Fibroblast of gingiva (primary cell): ENCODE results near the gene FRY.
"Not testable (repeated sequence)": the region's sequence is repeated elsewhere in the genome, so short reads cannot be mapped to it uniquely, and the experiment has no call there.

Experiments used
- DNase-seq: peaks from one replicate; pipeline ENCODE4 v3.0.0-alpha.2; 2011; ENCODE audit warnings: low read depth

FRY gene

DNA sequence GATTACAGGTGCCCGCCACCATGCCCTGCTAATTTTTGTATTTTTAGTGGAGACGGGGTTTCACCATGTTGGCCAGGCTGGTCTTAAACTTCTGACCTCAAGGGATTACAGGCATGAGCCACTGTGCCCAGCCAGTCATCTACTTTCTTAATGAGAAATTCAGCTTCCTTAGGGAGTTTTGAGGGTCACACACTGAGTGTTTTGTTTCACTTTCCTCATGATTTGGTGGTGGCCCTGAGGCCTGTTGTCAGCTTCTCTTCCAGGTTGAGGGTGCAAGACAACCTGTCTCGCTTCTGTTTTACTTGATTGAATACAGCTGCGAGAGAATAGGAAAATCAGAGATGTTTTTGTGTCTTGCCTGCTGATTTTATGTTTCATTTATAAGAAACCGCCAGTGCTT, 9.9 kb downstream of the FRY start:
- no peak for DNase-seq

DNA sequence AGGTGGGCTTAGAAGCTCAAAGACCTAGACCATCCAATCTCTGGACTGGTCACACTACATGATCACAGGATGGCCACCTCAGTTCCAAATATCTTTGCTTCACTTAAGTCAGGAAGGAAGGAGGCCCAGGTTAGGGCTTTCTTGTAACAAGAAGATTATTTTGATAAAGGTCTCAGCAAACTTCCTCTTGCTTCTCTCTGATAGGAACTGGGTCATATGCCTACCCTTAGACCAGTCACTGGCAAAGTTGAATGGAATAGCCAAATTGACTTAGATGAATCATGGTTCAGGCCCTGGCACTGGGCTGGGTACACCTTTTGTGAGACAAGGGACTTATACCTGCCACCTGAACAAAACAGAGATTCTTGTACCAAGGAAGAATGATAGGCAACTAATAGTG, 11.0 kb downstream of the FRY start:
- no peak for DNase-seq

DNA sequence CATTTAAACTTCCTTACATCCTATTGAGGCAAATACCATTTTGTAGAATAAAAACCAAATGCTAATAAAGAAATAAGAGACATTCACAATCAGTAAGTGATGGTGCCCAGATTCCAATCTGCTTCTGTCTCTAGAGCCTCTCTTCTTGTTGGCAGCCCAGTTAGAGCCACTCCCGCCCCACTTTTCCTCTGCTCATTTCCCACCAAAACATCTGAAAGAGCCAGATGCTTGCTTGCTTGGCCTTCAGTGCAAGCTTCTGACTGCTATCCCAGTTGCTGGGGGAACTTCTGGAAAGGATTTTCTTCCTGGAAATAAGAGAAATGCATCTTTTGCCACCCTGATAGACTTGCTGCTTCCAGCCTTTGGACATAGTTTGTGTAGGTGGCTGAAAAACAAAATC, 12.9 kb downstream of the FRY start:
- no peak for DNase-seq

DNA sequence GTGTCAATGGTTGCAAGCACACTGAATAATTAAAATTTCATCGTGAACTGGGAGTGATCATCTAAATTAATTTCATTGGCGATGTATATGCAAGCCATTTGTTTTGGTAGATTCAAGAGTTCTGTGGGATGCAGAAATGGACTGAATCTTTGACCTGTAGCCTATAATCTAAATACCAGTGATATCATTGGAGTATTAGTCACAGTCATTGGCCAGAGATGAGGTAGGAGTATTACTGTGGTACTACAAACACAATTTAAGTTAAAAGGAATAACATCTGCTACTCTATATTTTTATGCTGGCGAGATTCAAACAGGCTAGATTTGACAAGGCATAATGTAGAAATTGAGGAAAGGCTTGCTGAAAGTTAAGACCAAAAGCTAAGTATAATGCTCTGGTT, 14.0 kb downstream of the FRY start:
- no peak for DNase-seq

DNA sequence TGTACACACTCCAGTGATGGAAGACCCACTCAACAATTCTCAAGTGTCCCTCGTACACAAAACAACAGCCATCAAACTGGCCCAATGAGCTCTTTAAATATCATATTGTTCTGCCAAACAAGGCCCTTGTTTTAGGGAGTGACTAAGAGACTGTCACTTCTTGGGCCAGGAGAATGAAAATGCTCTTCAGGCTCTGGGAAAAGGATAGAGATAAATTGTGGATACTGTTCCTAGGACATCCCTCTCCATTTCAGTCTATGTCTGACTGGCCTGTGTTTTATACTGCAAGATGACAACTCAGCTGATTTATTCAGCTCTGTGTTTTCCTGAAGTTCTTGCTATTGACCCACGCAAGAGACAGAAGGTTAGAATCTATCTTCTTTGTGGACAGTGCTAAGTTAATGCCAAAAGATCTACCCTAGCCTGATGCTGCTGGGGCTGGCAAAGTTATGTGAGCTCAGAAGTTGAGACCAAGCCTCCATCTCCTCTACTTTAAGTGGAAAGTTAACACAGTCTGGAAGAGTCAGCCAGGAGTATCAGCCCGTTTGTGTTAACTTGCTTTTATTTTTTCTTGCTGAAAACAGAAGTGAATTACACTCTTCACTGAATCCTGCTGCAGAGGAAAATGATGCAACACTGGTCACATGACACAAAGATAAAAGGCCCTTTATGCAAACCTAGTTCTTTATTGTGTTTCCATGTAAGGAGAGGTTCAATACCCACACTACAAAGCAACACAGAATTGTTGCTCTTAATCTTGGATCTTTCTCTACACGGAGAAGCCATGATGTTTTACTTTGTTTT, 14.6 kb downstream of the FRY start:
- no peak for DNase-seq

DNA sequence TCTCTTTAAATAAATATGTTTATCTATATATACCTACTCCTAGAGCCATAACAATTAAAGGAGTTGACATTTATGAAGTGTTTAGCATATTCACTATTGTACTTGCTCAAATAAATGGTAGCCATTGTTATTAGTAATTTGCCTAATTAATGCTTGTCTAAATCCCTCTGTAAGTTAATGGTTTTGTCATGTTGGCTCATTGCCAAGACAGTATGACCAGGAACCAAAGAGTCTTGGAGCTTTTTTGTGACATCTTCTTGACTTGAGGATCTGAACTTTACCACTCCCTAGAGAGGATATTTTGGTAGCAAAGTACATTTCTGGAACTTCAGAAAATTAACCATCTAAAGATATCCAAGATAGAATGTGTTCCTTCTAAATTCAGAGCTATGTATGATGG, 15.5 kb downstream of the FRY start:
- no peak for DNase-seq

DNA sequence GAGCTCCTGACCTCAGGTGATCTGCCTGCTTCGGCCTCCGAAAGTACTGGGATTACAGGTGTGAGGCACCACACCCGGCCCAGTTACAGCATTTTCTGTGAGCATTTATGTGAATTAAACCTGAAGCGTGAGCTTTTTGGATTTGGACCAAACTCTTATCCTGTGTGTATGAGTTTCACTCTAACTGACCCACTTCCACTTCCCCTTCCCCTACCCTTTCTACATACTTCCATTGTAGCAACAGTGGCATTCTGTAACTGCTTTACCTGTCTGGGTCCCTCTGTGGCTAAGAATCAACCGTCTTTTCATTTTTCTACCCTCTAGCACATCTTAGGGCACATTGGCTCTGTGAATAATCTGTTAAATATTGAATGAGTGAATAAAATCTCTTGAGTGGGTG, 16.2 kb downstream of the FRY start:
- DNase-seq, result no peak

DNA sequence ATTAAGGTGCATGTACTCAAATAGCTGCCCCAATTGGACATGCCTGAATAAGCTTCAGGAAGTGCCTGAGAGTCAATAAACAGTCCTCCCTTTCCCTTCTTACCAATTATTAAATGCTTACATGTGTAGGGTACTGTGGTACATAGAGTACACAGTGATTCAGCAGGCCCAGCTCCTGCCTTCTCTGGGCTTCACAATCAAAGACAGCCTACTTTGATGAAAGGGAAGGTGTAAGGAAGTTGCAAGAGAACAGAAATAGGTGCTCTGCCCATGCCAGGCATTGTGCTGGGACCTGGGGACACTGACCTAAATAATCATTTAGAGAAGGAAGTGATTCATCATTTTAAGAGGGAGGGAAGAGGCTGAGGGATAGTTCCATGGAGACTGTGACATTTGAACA, 17.2 kb downstream of the FRY start:
- DNase-seq, result no peak

DNA sequence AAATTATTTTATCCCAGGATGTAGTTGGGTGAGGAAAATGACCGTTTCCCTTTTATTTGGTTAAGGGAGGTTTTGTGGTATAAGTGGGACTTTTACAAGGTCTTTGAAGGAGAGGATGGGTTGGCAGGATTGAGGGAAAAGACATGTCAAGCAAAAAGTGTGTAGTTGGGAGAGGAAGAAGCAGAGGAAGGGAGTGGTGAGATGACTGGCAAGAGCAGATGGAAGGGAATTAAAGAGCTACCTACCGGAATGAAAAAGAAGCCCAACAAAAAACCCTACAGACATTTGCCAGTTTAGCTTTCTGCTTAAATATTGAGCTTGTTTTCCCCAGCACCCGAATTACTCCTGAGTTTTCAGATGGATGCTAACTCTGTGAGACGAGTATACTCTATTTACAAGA, 19.6 kb downstream of the FRY start:
- DNase-seq, result no peak

DNA sequence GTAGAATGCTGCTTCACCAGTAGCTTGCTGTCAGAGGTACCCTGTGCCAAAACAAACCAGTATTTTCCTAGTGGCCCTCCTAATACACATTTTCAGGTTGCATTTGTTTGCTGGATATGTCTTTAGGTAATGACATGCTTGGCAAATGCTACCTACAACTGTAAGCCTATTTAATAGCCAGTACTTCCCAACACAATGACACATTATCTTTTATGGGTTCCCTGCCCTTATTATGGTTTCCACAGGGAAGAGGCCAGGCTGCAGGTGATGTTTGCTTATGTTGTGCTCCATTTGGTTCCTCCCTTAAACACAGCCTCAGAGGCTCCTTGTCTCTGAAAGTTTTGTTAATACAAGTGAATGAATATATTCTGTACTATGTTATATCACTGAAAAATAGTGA, 24.7 kb downstream of the FRY start:
- DNase-seq, result no peak

DNA sequence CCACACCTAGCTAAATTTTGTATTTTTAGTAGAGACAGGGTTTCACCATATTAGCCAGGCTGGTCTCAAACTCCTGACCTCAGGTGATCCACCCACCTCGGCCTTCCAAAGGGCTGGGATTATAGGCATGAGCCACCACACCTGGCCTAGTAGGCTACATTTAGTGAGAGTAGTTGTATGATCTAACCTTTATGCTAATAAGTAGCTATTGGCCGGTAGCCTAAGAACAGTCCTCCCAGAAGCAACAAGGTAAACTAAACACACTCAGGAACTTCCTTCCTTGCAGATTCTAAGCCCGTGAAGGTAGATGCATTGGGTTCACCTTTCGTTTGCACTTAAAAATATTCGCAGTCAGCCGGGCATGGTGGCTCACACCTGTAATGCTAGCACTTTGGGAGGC, 25.8 kb downstream of the FRY start:
- not testable (repeated sequence) for DNase-seq

DNA sequence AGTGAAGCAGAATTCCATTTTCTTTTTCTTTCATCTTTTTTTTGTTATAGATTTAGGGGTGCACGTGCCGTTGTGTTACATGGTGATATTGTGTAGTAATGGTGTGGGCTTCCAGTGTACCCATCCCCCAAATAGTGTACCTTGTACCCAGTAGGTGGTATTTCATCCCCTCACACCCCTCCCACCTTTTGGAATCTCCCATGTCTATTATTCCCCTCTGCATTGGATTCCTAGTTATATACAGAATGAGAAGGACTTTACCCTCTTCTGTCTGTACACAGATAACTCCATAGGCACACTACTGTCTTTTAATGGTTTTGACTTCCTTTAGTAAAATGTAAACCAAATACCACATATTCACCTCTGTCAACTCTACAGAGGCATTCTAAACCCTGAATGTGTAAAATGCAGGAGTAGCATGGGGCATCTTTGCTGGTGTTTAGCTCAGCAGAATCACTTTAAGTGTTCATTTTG, 28.0 kb downstream of the FRY start:
- no peak for DNase-seq

DNA sequence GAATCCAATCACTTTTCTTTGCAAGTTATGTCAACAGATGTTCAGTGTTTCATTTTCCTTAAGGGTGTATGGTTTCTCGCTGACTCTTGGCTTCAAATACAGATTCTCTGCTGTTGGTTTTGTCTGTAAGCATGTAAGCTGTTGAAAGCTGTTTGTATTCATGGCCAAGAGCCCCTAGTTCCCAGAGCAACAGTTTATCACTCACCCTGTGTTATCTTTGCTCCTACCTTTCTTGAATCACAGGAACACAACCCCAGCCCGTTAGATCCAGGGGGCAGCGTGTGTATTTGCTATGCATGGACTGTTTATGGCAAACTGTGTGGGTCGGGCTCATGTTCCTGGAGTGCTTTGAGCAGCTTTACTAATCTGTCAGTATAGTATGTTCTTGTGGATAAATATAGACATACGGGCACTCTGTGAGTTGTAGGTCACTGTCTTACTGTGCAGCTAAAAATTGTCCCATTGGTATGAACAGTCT, 28.9 kb downstream of the FRY start:
- DNase-seq, result no peak

DNA sequence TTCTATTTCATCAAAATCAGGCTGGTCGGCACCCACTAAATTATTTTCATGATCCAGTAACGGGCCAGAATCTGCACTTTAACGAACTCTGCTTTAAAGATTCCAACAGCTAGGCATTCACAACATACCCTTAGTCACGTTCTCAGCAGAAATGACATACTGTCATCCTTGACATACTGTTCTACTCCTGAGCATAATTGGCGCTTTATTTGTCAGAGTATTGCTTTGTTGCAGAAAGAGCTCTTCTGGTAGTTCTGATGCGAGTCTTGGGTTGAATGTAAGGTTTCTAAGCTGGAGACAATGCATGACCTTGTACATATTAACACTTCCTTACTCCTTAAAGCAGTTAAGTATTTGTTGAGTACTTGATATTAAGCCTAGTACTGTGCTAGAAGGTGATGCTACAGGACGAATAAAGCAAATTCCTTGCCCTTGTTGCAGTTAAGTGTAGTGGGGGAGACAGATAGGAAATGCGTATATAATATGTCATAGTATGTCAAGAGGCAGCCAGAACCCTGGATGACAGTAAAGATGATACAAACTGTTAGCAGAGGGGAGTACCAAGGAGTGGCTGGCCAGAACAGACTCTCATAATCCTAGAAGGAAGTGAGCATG, 32.2 kb downstream of the FRY start:
- DNase-seq, result no peak

DNA sequence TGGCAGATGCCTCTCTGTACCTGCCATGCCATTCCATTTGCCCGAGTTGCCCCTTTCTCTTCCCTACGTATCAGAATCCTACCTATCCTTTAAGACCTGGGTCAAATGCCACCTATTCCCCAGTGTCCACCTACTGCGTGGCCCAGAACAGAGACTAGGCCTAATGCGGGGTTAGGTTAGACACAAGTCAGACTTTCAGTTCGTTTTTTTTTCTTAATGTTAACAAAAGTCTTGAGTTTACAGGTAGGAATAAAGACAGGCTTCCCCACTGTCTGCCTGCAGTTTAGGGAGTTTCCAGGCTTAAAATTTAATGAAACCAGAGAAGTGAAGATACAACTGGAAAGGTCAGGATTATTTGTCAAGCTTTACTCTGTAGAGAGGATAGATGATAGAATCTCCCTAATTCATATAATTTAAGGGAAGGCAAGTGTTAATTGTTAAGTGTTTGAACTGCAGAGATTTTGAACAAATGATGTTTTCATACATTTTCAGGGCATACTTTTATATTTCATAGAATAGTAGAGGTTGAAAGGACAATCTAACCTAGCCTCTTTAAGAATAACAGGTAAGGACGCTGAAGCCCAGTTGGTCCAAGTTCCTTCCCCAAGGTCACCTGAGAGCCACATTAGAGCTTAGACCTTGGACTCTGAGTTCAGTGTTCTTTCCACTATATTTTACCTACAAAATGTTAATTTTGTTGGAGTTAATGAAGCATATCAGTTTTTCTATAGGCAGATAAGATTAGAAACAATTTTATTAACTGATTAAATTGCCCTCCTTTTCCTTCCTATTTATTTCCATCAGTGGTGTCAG, 35.8 kb downstream of the FRY start:
- no peak for DNase-seq

DNA sequence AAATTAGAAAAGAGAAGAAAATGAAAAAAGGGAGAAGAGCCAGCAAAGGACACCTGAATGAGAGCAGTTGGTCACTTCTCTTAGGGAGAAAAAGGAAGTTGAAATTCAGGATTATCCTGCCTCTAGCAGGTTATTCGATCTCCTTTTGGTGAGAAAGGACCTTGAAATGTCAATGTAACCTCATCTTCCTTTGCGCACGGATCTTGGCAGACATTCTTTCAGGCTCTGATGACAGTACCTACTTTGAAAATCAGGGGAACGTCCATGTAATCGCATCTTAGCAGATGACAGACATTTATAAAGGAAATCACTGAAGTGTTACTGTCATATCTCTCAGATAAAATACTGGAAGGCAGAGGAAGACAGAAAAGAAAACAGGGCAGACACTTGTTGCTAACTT, 36.7 kb downstream of the FRY start:
- no peak for DNase-seq

DNA sequence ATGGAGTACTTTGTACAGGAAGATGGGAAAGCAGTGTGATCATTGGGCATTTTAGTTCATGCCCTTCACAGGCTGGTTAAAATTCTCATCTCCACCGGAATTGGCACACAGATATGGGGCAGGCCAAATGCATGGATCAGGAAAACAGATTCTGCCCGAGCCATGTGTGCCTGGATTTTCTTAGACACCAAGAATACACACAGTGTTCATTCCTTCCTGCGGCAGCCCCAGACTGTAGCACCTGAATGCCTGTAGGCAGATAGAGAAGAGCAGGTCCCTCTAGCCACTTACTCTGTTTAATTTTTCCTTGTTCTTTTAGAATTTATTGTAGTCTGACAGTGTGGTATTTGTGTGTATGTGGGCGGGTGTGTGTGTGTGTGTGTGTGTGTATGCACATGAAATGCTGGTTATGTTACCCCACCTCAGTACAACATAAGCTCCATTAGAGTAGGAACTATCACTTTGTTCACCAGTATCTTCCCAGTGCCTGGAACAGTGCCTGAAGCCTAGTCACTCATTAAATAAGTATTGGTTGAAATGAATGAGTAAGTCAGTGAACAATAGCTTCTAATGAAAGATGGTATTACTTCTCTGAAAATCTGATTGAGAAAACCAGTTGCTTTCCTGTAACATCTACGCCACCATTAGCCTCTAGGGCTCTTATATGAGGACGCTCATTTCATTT, 41.7 kb downstream of the FRY start:
- DNase-seq, result no peak

DNA sequence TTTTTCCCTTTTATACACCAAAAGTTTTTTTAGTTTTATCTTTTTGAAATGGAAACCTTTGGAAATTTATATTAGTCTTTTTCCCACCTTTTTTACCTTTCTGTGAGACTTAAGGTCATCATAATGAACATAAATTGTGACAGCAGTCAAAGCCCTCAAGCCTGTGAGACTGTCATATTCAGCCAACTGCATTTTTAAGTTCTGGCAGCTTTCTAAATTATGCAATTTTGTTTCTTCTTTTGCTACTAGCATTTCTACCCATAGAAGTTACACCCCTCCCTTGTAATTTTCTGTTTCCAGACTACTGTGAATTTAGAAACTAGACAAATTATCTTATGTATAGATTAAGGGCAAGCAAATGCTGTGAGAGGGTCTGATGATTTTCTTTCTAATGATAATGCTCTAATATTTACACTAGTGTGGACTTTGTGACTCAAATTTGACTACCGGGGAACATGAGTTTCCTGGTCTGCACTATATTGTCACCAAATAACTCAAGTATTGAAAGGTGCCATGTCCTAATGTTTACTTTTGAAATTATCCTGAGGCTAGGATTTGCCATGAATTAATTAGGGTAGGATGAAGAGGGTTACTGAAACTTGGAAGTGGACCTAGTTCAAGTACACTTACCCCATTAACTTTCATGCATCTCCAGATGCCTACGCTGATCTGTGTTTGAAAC, 43.7 kb downstream of the FRY start:
- DNase-seq, result no peak

DNA sequence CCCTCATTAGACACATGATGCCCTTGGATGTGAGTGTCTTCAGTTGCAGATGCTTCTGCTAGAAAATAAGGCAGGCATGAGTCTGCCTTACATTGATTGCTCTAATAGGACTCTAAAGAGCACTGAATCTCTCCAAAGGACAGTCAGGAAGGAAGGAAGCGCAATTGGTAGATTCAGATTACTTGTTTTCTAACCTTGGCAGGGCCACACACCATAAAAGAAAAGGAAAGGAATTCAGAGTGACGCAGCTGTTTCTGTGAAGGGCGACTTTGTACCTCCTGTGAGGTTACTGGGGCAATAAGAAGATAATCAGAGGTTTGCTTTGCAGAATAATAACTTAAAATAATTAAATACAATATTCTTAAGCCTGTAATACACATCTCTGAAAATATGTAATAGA, 48.0 kb downstream of the FRY start:
- no peak for DNase-seq

DNA sequence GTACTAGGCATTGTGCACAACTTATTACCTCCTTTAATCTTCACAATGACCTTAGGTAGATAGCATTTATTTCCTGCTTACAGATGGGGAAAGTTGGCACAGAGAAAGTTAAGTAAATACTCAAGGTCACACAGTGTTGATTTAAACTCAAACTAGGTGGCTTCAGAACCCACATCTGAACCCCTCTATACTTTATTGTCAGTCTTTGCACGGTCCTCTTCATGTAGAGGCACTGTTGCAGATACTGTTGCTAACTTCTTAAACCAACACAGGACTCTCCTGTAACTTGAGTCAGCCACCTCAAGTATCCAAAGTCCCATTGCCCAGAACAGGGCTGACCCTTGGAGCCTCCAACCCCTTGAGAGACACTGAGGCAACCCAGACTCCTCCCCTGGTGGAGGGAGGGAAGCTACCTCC, 48.8 kb downstream of the FRY start:
- DNase-seq, result no peak

DNA sequence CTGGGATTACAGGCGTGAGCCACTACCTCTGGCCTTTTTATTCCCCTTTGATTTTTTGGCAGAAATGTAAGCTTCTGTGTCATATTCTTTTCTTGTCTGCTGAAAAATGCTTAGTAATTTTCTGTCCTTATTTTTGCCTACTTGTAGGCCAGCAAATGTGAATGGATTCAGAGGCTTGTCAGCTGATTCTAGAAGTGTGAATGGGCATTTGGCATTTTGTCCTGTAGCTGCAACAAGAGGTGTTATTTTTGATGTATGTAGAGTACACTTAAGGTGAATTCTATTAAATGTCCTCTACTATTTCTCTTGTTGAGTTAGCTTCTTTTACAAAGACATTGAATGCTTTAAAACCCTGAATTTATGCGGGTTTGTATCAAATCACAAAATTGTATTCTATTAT, 50.0 kb downstream of the FRY start:
- DNase-seq, result no peak

DNA sequence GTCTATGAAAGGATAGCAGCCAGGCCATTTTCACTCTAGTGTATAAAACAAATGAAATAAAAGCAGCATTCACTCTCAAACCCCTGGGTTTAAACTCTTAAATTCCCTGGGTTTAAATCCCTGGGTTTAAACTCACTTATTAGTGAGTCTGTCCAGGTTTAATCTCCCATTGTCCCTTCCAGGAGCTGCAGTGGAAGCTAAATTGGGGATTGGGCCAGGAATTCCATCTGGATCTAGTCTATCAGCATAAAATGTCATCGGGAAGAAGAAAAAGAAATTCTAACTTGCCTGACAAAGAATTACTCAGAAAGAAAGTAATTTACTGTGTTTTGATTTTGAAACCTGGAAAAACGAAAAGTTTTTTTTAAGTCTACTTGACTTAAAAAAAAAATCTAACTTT, 54.8 kb downstream of the FRY start:
- DNase-seq, result no peak
